ENCODE measurements around the gene KIF2C. TPM values are rescaled to one million over a fixed set of nuclear protein-coding genes. Genes with fewer than 3 reads are reported as not detected.
"Not testable (repeated sequence)": the region's sequence is repeated elsewhere in the genome, so short reads cannot be mapped to it uniquely, and the experiment has no call there.

KIF2C gene
- total RNA-seq, 1 donor from 2014 or later, result 1.7 TPM

- DNase-seq (ENCODE audit: low spot score), result no peak
Measured at GRCh38 chr1:44810101-44810761, 70.6 kb downstream of the KIF2C start.

DNA sequence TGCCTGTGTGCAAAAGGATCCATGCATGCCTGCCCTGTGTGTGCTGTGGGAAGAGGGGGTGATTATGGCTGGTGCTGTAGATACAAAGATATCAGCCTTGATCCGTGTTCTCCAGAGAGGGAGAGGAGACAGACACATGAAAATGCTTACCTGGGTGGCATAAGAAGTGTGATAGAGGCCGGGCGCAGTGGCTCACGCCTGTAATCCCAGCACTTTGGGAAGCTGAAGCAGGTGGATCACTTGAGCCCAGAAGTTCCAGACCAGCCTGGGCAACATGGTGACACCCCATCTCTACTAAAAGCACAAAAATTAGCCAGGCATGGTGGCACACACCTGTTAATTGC, 71.1 kb downstream of the KIF2C start:
- DNase-seq (ENCODE audit: low spot score), result not testable (repeated sequence)

DNA sequence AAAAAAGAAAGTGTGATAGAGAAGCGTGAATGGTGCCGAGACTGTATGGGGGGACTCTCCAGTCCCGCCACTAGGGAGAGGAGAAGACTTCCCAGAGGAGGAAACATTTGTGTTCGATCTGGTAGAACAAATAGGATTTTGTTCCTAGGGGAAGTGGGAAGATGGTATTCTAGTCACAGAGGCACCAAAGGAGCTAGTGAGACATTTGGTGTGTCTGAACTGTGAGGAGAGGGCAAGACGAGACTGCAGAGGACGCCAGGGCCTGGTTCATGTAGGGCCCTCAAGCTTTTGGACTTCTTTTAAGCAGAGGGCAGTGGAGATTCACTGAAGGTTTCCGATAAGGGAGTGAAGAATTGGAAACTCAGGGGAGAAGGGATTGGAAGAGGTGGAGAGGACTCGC, 71.6 kb downstream of the KIF2C start:
- DNase-seq (ENCODE audit: low spot score), result no peak

- DNase-seq (ENCODE audit: low spot score), result no peak
Measured at GRCh38 chr1:44812822-44813543, 73.3 kb downstream of the KIF2C start.

GRCh38 chr1:44815926-44816325, 76.3 kb downstream of the KIF2C start:
- not testable (repeated sequence) for DNase-seq (ENCODE audit: low spot score)

DNA sequence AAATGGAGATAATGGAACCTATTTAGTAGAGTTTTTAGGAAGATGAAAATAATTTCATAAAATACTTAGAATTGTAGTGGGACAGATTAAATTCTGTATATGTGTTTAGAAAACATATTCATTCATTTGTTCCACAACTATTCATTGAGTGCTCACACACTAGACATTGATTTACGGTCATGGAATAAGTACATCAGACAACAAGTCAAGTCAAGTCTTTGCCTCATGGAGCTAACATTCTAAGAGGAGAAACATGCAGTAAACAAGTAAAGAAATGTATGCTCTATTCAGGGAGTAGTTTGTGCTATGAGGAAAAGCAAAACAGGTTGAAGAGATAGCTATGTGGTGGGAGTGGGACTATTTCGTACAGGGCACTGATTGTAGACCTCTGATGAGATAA, 77.7 kb downstream of the KIF2C start:
- no peak for DNase-seq (ENCODE audit: low spot score)

Other genes starting within 250 kb of the KIF2C start
- 3.6 TPM for gene TMEM53, start 65.4 kb upstream of the KIF2C start, total RNA-seq (ENCODE audit: insufficient read depth, low replicate concordance)
- not detected for gene ARMH1, start 65.1 kb upstream of the KIF2C start, total RNA-seq (ENCODE audit: insufficient read depth, low replicate concordance)
- not detected for gene RNU5D-1, start 8.7 kb upstream of the KIF2C start, total RNA-seq (ENCODE audit: insufficient read depth, low replicate concordance)
- gene RPS8, start 35.7 kb downstream of the KIF2C start, total RNA-seq (ENCODE audit: insufficient read depth, low replicate concordance), result 1,750 TPM
- gene BEST4, start 48.3 kb downstream of the KIF2C start, total RNA-seq (ENCODE audit: insufficient read depth, low replicate concordance), result 0.48 TPM
- gene PLK3, start 60.5 kb downstream of the KIF2C start, total RNA-seq (ENCODE audit: insufficient read depth, low replicate concordance), result 36.8 TPM
- gene DYNLT4, start 67.5 kb downstream of the KIF2C start, total RNA-seq (ENCODE audit: insufficient read depth, low replicate concordance), result not detected
- 10.1 TPM for gene BTBD19, start 68.7 kb downstream of the KIF2C start, total RNA-seq (ENCODE audit: insufficient read depth, low replicate concordance)
- gene PTCH2, start 103.4 kb downstream of the KIF2C start, total RNA-seq (ENCODE audit: insufficient read depth, low replicate concordance), result 0.72 TPM
- gene EIF2B3, start 246.8 kb downstream of the KIF2C start, total RNA-seq (ENCODE audit: insufficient read depth, low replicate concordance), result 5.5 TPM